SK-N-MC (cell line): Measurements from ENCODE around the gene KPNA4.

Source experiments
- EZH2 ChIP-seq: fragments of 200-600 bp; sonication (generic); IDR thresholded peaks from one replicate; pipeline ENCODE4 v1.6.1; 2017; ENCODE audit warnings: antibody characterized with exemption
- POLR2AphosphoS5 ChIP-seq: IDR thresholded peaks from 2 replicates; pipeline ENCODE4 v1.6.1; 2012; ENCODE audit warnings: mild to moderate bottlenecking, low read depth, low read length, borderline replicate concordance

DNA sequence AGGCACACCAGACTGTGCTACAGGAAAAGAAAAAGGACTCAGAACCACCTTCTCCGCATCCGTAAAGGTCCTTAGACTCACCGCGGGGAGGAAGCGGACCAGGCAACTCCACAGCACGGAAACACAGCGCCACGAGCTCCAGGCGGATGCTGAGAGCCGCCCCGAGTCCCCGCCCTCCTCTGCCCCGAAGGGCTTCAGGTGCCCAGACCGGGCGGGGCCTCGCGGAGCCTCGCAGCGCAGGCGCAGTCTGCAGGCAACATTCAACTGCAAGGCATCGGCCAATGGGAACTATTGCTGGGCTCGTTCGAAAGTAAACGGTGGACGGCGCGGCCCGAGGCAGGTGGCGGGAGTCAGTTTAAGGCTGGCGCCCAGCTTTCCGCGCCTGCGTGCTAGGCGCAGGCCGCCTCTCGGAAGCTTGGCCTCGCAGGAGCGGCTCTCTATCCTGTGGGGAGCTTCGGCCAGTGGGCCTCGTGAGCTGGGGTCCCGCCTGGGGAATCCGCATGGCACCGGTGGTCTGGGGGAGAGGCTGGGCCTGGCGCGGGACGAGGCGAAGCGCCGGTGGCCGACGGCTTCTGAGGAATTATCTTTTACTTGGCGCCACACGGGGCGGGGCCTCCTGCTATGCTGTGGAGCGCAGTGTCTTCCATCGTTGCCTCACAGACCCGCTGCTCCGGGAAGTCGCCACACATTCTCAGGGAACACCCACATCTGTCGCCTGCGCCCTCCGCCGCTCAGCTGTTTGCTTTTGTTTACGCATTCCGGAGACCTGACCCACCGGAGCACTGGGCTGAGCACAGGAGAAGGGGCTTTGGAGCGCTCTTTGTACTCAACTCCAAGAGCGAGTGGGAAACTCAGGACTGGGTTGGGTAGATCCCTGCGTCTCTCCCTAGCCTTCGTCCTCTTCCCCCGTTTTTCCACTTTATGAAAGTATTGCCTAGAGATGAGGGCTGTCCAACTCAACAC, 115.5 kb downstream of the KPNA4 start, which contains the start of gene TRIM59:
- TF ChIP-seq EZH2 (no peak), POLR2AphosphoS5 (no peak)
